Measurements from ENCODE around the gene SPATA19.

The SPATA19 gene

DNA sequence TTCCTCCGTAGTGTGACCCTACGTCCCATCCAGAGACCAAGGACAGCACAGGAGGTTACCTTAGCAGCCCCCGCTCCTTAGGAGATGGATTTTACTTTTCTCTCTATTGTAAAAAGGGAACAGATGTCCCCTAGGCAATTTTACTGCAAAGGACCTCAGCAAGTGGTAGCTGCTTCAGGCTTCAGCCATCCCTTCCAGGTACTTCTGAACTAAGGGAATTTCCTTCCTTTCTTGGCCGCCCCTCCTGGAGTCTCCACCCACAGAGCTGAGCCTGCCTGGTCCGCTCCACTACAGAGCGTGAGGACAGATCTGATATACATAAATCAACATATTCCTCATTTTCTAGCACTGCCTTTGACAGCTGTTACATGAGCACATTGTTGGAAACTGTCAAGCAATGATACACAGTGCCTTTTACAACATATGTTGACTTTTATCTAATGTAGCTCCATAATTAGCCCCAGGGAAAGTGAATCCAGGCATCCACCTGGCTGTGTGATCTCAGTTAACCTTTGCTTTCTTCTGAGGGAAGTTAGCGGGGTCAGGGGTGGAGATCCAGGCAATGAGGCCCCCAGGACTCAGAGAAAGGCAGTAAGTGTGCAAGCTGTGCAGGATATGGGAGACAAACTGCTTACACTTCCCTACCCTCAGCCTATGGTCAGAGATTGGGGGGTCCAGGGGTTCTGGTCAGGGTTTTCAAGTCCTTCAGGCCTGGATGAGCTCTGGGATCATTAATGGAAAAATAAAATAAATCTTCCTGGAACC lies 51.9 kb downstream of the SPATA19 start:
- no peak overlapping the region for H3K4me3 ChIP-seq
- H3K27ac ChIP-seq: no peak overlapping the region
- H3K9me3 ChIP-seq (ENCODE audit: low read depth, low read length): no peaks in the 10 kb centered on the region
- no peak overlapping the region for H3K9ac ChIP-seq (ENCODE audit: insufficient read length)
- H3K36me3 ChIP-seq (ENCODE audit: insufficient read depth, low read length): no peaks in the 10 kb centered on the region
- no peak for DNase-seq (ENCODE audit: low read depth, low spot score)
- TF ChIP-seq FOXP2 (optimal IDR thresholded peaks at IDR 0.05; ENCODE audit: control extremely low read depth, extremely low read length, insufficient read depth): no peak
- TF ChIP-seq EZH2 (IDR thresholded peaks at IDR 0.05): no peak
- no peak for TF ChIP-seq POLR2AphosphoS5 (IDR thresholded peaks at IDR 0.05; ENCODE audit: borderline replicate concordance, low read depth, low read length)

DNA sequence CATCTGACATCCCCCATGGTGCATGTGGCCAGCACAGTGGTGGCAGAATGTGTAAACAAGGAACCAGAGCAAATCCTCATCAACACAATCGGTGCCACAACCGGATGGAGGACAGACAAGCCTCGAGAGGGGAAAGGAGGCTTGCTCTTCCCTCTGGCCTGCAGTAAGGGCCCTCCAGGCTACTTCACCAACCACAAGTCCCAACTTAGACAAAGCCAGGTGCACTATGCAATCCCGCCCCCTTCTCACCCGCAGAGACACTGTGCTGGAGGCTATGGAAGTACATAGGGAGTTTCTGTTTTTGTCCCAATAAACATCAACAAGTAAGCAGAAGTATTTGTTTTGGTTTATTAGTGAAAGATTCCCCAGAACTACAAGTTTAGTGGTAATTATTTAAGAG lies 54.3 kb downstream of the SPATA19 start:
- no peak overlapping the region for H3K27ac ChIP-seq
- no peak for DNase-seq (ENCODE audit: low read depth, low spot score)
- no peak overlapping the region for H3K9ac ChIP-seq (ENCODE audit: insufficient read length)
- H3K9me3 ChIP-seq (ENCODE audit: low read depth, low read length): no peaks in the 10 kb centered on the region
- TF ChIP-seq FOXP2 (optimal IDR thresholded peaks at IDR 0.05; ENCODE audit: control extremely low read depth, extremely low read length, insufficient read depth) (no peak), POLR2AphosphoS5 (IDR thresholded peaks at IDR 0.05; ENCODE audit: borderline replicate concordance, low read depth, low read length) (no peak), EZH2 (IDR thresholded peaks at IDR 0.05) (no peak)
- no peaks in the 10 kb centered on the region for H3K36me3 ChIP-seq (ENCODE audit: insufficient read depth, low read length)
- H3K4me3 ChIP-seq: no peak overlapping the region

All from SK-N-MC (cell line).